Right kidney (tissue), 1 donor: ENCODE measurements around the gene USP21.

Experiments used
- DNase-seq: peaks from one replicate; pipeline ENCODE4 v3.0.0-alpha.2; 2016

The USP21 gene

GRCh38 chr1:161215076-161215475, 55.8 kb downstream of the USP21 start, which contains the start of gene FCER1G:
TSS of gene FCER1G (plus strand) at chr1:161215295. CDS start at chr1:161215322, 27 bp downstream.
- no peak for DNase-seq
